DND-41 (cell line): Measurements from ENCODE around the gene CCDC154.

ENCODE experiments used
- ATAC-seq: fragments of 200-7000 bp; cut with Tn5 transposase; 3 replicates; pipeline ENCODE4 v1.9.1; 2021; ENCODE audit warnings: low read depth; ENCODE audit not compliant: insufficient read depth
- DNase-seq: peaks from one replicate; pipeline ENCODE4 v3.0.0-alpha.2; 2020
- H2AFZ ChIP-seq: 2 replicates; pipeline ENCODE4 v1.6.0; 2012; ENCODE audit warnings: low read depth, low read length
- H3K27ac ChIP-seq: 2 replicates; pipeline ENCODE4 v1.5.1; 2012; ENCODE audit warnings: low read length, inconsistent platforms
- H3K27me3 ChIP-seq: fragments of 200-600 bp; sonication (generic); 2 replicates; pipeline ENCODE4 v1.6.0; 2012; ENCODE audit warnings: low read length, mild to moderate bottlenecking, inconsistent platforms; ENCODE audit not compliant: insufficient read depth, poor library complexity
- H3K36me3 ChIP-seq: 2 replicates; pipeline ENCODE4 v1.5.1; 2012; ENCODE audit warnings: low read length, inconsistent platforms; ENCODE audit not compliant: insufficient read depth
- H3K4me1 ChIP-seq: 2 replicates; pipeline ENCODE4 v1.5.1; 2012; ENCODE audit warnings: mild to moderate bottlenecking, low read length; ENCODE audit not compliant: insufficient read depth
- H3K4me2 ChIP-seq: 2 replicates; pipeline ENCODE4 v1.6.0; 2012; ENCODE audit warnings: mild to moderate bottlenecking, moderate library complexity, low read length, inconsistent platforms; ENCODE audit not compliant: insufficient read depth
- H3K4me3 ChIP-seq, 2 experiments: fragments of 200-600 bp in 1 of 2; shearing (Covaris generic) in 1 of 2; 2 replicates each; pipeline ENCODE4 v1.5.1; 2012 to 2016; ENCODE audit warnings: inconsistent platforms in 2 of 2, low read length in 2 of 2, mild to moderate bottlenecking in 2 of 2, low read depth in 1 of 2, moderate library complexity in 1 of 2
- H3K79me2 ChIP-seq: 2 replicates; pipeline ENCODE4 v1.6.0; 2012; ENCODE audit warnings: low read length, inconsistent platforms; ENCODE audit not compliant: insufficient read depth
- H3K9ac ChIP-seq: 2 replicates; pipeline ENCODE4 v1.6.0; 2012; ENCODE audit warnings: low read depth, mild to moderate bottlenecking, inconsistent platforms, low read length, moderate library complexity
- H3K9me3 ChIP-seq: 2 replicates; pipeline ENCODE4 v1.5.1; 2012; ENCODE audit warnings: low read length, moderate library complexity, mild to moderate bottlenecking, inconsistent platforms; ENCODE audit not compliant: insufficient read depth, severe bottlenecking
- H4K20me1 ChIP-seq: 2 replicates; pipeline ENCODE4 v1.6.0; 2012; ENCODE audit warnings: low read length; ENCODE audit not compliant: insufficient read depth
- CTCF ChIP-seq: IDR thresholded peaks from 2 replicates; pipeline ENCODE4 v1.5.1; 2012; ENCODE audit warnings: borderline replicate concordance, low read length, moderate library complexity, mild to moderate bottlenecking; ENCODE audit not compliant: poor library complexity, severe bottlenecking; ENCODE audit errors: extremely low read depth
- EZH2 ChIP-seq: IDR thresholded peaks from 3 replicates; pipeline ENCODE4 v1.6.1; 2012; ENCODE audit warnings: borderline replicate concordance, low read depth, mild to moderate bottlenecking, moderate library complexity, low read length, inconsistent platforms; ENCODE audit not compliant: severe bottlenecking

CCDC154 gene

GRCh38 chr16:1385232-1385631, 59.1 kb downstream of the CCDC154 start:
- H3K27me3 ChIP-seq: no peaks in the 10 kb centered on the region
- H4K20me1 ChIP-seq: peaks cover 20% of the 10 kb centered on the region
- H2AFZ ChIP-seq: no peak overlapping the region
- no peak overlapping the region for H3K4me2 ChIP-seq
- no peak overlapping the region for H3K9ac ChIP-seq
- H3K27ac ChIP-seq: no peak overlapping the region
- no peaks in the 10 kb centered on the region for H3K4me1 ChIP-seq
- no peaks in the 10 kb centered on the region for H3K9me3 ChIP-seq
- ATAC-seq (no peak), DNase-seq (no peak)
- no peak for TF ChIP-seq EZH2
- TF ChIP-seq CTCF: no peak
- no peak overlapping the region for H3K4me3 ChIP-seq
- no peaks in the 10 kb centered on the region for H3K79me2 ChIP-seq
- peaks cover 48% of the 10 kb centered on the region for H3K36me3 ChIP-seq
